IMR-90 (cell line): ENCODE measurements around the gene APCDD1L. TPM values are rescaled to one million over a fixed set of nuclear protein-coding genes. Genes with fewer than 3 reads are reported as not detected.

ENCODE experiments used
- ATAC-seq: fragments of 200-7000 bp; cut with Tn5 transposase; 2 replicates; pipeline ENCODE4 v1.9.1; 2020; ENCODE audit warnings: low read depth, mild to moderate bottlenecking, moderate library complexity
- BruUV-seq: library from RNA; stranded (reverse); fragments of 400-500 nt; replicated peaks from 2 replicates; lab custom pipeline; 2021; lab: Mats Ljungman, UMichigan
- CTCF ChIA-PET: fragments of 300-600 bp; formaldehyde crosslinking; extraction: SDS; loops from one replicate; lab custom pipeline; 2021; ENCODE audit warnings: antibody characterized with exemption; lab: Yijun Ruan, JAX
- POLR2A ChIA-PET: fragments of 300-600 bp; sonication (Branson Sonifier 250); formaldehyde crosslinking; loops from one replicate; lab custom pipeline; 2022; ENCODE audit warnings: antibody characterized with exemption; ENCODE audit not compliant: unreplicated experiment; lab: Charles Lee
- DNase-seq: peaks from one replicate; pipeline ENCODE4 v3.0.0; 2013
- H2AFZ ChIP-seq: replicated peaks from 2 replicates; pipeline ENCODE3; 2013; ENCODE audit warnings: low read length, mild to moderate bottlenecking; ENCODE audit not compliant: poor library complexity
- H2AK5ac ChIP-seq: 2 replicates; pipeline ENCODE4 v1.6.1; 2013; ENCODE audit warnings: low read depth, low read length, inconsistent platforms
- H2AK9ac ChIP-seq: replicated peaks from 2 replicates; pipeline ENCODE3; 2013; ENCODE audit warnings: mild to moderate bottlenecking, low read depth, low read length, moderate library complexity; ENCODE audit not compliant: poor library complexity
- H2BK120ac ChIP-seq: 2 replicates; pipeline ENCODE4 v1.6.1; 2013; ENCODE audit warnings: low read depth, low read length, inconsistent platforms
- H2BK15ac ChIP-seq: 3 replicates; pipeline ENCODE4 v1.6.1; 2013; ENCODE audit warnings: low read depth, low read length, inconsistent platforms
- H2BK20ac ChIP-seq: 2 replicates; pipeline ENCODE4 v1.6.1; 2013; ENCODE audit warnings: low read depth, mild to moderate bottlenecking, inconsistent platforms, low read length, moderate library complexity
- H2BK5ac ChIP-seq: 2 replicates; pipeline ENCODE4 v1.6.1; 2013; ENCODE audit warnings: mild to moderate bottlenecking, low read depth, low read length, inconsistent platforms; ENCODE audit not compliant: poor library complexity, severe bottlenecking
- H3K14ac ChIP-seq: replicated peaks from 2 replicates; pipeline ENCODE4 v1.6.1; 2013; ENCODE audit warnings: low read depth, low read length, inconsistent platforms
- H3K18ac ChIP-seq: 2 replicates; pipeline ENCODE4 v1.6.1; 2013; ENCODE audit warnings: low read depth, low read length, control low read depth
- H3K23ac ChIP-seq: 2 replicates; pipeline ENCODE4 v1.6.1; 2013; ENCODE audit warnings: low read depth, low read length, inconsistent platforms
- H3K27ac ChIP-seq: 2 replicates; pipeline ENCODE4 v1.5.1; 2013; ENCODE audit warnings: mild to moderate bottlenecking, control low read depth, low read length; ENCODE audit not compliant: insufficient read depth
- H3K27me3 ChIP-seq: 2 replicates; pipeline ENCODE4 v1.6.1; 2013; ENCODE audit warnings: low read length; ENCODE audit not compliant: control insufficient read depth, insufficient read depth
- H3K36me3 ChIP-seq: 2 replicates; pipeline ENCODE4 v1.6.1; 2013; ENCODE audit warnings: low read length, mixed read lengths; ENCODE audit not compliant: control insufficient read depth, insufficient read depth
- H3K4ac ChIP-seq: 2 replicates; pipeline ENCODE4 v1.6.1; 2013; ENCODE audit warnings: low read depth, low read length, inconsistent platforms
- H3K4me1 ChIP-seq: 2 replicates; pipeline ENCODE4 v1.6.1; 2013; ENCODE audit warnings: low read length, mixed read lengths; ENCODE audit not compliant: control insufficient read depth, insufficient read depth
- H3K4me2 ChIP-seq: 2 replicates; pipeline ENCODE4 v1.6.1; 2013; ENCODE audit warnings: low read depth, mild to moderate bottlenecking, control low read depth, low read length, moderate library complexity
- H3K4me3 ChIP-seq: 2 replicates; pipeline ENCODE4 v1.5.1; 2013; ENCODE audit warnings: low read depth, mild to moderate bottlenecking, control low read depth, low read length, moderate library complexity; ENCODE audit not compliant: insufficient read depth
- H3K56ac ChIP-seq: 2 replicates; pipeline ENCODE4 v1.6.1; 2013; ENCODE audit warnings: low read length, inconsistent platforms; ENCODE audit not compliant: insufficient read depth; ENCODE audit errors: extremely low read depth
- H3K79me1 ChIP-seq, 2 experiments: 2 replicates each; pipeline ENCODE4 v1.6.1; 2013; ENCODE audit warnings: low read length in 2 of 2, inconsistent platforms in 1 of 2, low read depth in 1 of 2
- H3K9ac ChIP-seq: 2 replicates; pipeline ENCODE4 v1.6.1; 2013; ENCODE audit warnings: low read depth, low read length, control low read depth
- H3K9me1 ChIP-seq: 2 replicates; pipeline ENCODE4 v1.6.1; 2013; ENCODE audit warnings: low read length, inconsistent platforms; ENCODE audit not compliant: insufficient read depth
- H3K9me3 ChIP-seq: 2 replicates; pipeline ENCODE4 v1.6.1; 2013; ENCODE audit warnings: low read length; ENCODE audit not compliant: control insufficient read depth, insufficient read depth
- H4K20me1 ChIP-seq: 2 replicates; pipeline ENCODE4 v1.6.1; 2013; ENCODE audit warnings: low read length, inconsistent platforms; ENCODE audit not compliant: insufficient read depth
- H4K5ac ChIP-seq: 2 replicates; pipeline ENCODE4 v1.6.1; 2013; ENCODE audit warnings: mild to moderate bottlenecking, low read depth, low read length, control low read depth
- H4K8ac ChIP-seq, 2 experiments: 2 replicates each; pipeline ENCODE4 v1.6.1; 2013; ENCODE audit warnings: low read depth in 2 of 2, low read length in 2 of 2, control low read depth in 1 of 2, inconsistent platforms in 1 of 2
- H4K91ac ChIP-seq: 2 replicates; pipeline ENCODE4 v1.6.1; 2013; ENCODE audit warnings: low read depth, low read length, inconsistent platforms; ENCODE audit not compliant: insufficient read depth
- ELK1 ChIP-seq: fragments of 150-350 bp; IDR thresholded peaks from 2 replicates; pipeline ENCODE4 v1.6.1; 2016; ENCODE audit warnings: low read depth, mild to moderate bottlenecking, low read length, moderate library complexity, borderline replicate concordance
- SMC3 ChIP-seq: fragments of 150-350 bp; IDR thresholded peaks from 2 replicates; pipeline ENCODE4 v1.6.1; 2016; ENCODE audit warnings: low read depth, mild to moderate bottlenecking, antibody characterized with exemption, low read length, moderate library complexity
- WGBS, 2 experiments: methylation state at CpG; one replicate each; pipeline versions ENCODE4 v1.1.5 to v1.1.7; 2013; ENCODE audit warnings: missing lambda C conversion rate in 2 of 2; ENCODE audit not compliant: insufficient read length in 1 of 2; ENCODE audit errors: extremely low coverage in 2 of 2; 5-methylcytosine and 5-hydroxymethylcytosine counted together
- dilution Hi-C: fragments of 300-500 bp; cut with HindIII; formaldehyde crosslinking; loops from one replicate; pipeline ENCODE4 v1.14.3; 2018; ENCODE audit warnings: low sequenced_read_pairs; ENCODE audit not compliant: unreplicated experiment
- in situ Hi-C: fragments of 300-500 bp; cut with MboI; formaldehyde crosslinking; loops from 3 replicates; pipeline ENCODE4 v1.14.3; 2019; ENCODE audit warnings: low sequenced_read_pairs, inconsistent platforms, mixed read lengths
- intact Hi-C: fragments of 100-400 bp; cut with micrococcal nuclease; formaldehyde crosslinking; loops from 2 replicates; pipeline ENCODE4 v1.10.0; 2022
- polyA plus RNA-seq, 3 experiments: library from polyadenylated mRNA; depleted of rRNA; stranded (reverse); fragments of >200 nt; gene quantifications; 2 replicates each; pipeline ENCODE4 v1.2.3, GENCODE V29; 2012; ENCODE audit warnings: low replicate concordance in 1 of 3
- total RNA-seq: library from RNA; depleted of rRNA; stranded (reverse); fragments of >200 nt; gene quantifications from 2 replicates; pipeline ENCODE4 v1.2.3, GENCODE V29; 2012

Gene APCDD1L
- total and polyA plus RNA-seq, 2 of the 4 experiments (the other 2 are of a cell fraction): 2.5 to 18.3 TPM

- 100% methylated on average over 2 of the region's 5 CpGs; no CpG with 5 or more reads in 1 of the 2 experiments for WGBS, 2 experiments
- peaks cover 12% of the 10 kb centered on the region for H3K9me3 ChIP-seq
- TF ChIP-seq ELK1 (no peak), SMC3 (no peak)
- no peak overlapping the region for H3K4ac ChIP-seq
- no peak overlapping the region for H3K27ac ChIP-seq
- no peak overlapping the region for H3K18ac ChIP-seq
- intact Hi-C loops (loop anchor here (5.0 kb wide), 2 partner anchors 169 to 209 kb away; partner anchors contain the start of genes NPEPL1 and STX16), in situ Hi-C loops (no loop called here), dilution Hi-C loops (no loop called here)
- no peak overlapping the region for H2BK120ac ChIP-seq
- ChIA-PET CTCF (interaction anchor here (2.0 kb wide), 1 partner anchor 19 kb away, joined by 7 read pairs; no protein-coding TSS in a partner anchor), POLR2A (no interaction called here)
- H3K4me1 ChIP-seq: no peaks in the 10 kb centered on the region
- H3K56ac ChIP-seq: no peak overlapping the region
- H3K36me3 ChIP-seq: no peaks in the 10 kb centered on the region
- no peak overlapping the region for H3K23ac ChIP-seq
- H2BK5ac ChIP-seq: no peak overlapping the region
- H3K4me3 ChIP-seq: no peak overlapping the region
- ATAC-seq: no peak
- no peaks in the 10 kb centered on the region; the same call in 1 of the 2 replicates for H4K20me1 ChIP-seq
- H2AFZ ChIP-seq: no peak overlapping the region
- no peak overlapping the region for H4K91ac ChIP-seq
- no peaks in the 10 kb centered on the region for H3K27me3 ChIP-seq
- H2BK20ac ChIP-seq: no peak overlapping the region
- no TSS peak for BruUV-seq
- no peak overlapping the region for H3K9ac ChIP-seq
- no peak overlapping the region for H4K8ac ChIP-seq
- no peaks in the 10 kb centered on the region for H3K9me1 ChIP-seq
- H2AK9ac ChIP-seq: no peak overlapping the region
- no peak overlapping the region for H2AK5ac ChIP-seq
- no peak for DNase-seq
- H2BK15ac ChIP-seq: no peak overlapping the region
- no peak overlapping the region for H3K4me2 ChIP-seq
- no peak overlapping the region for H4K5ac ChIP-seq
- H3K14ac ChIP-seq: no peak overlapping the region
- H3K79me1 ChIP-seq: peaks cover 0 to 6% of the 10 kb centered on the region in 2 experiments; a peak in 1 of 4 replicates
Observed at GRCh38 chr20:58483051-58483450, 32.1 kb downstream of the APCDD1L start.
